Measurements from ENCODE around the gene SH2D3C. TPM values are rescaled to one million over a fixed set of nuclear protein-coding genes. Genes with fewer than 3 reads are reported as not detected.

The SH2D3C gene
- total RNA-seq, 2 experiments from 2014 or later: 10.9 to 11.8 TPM

DNA sequence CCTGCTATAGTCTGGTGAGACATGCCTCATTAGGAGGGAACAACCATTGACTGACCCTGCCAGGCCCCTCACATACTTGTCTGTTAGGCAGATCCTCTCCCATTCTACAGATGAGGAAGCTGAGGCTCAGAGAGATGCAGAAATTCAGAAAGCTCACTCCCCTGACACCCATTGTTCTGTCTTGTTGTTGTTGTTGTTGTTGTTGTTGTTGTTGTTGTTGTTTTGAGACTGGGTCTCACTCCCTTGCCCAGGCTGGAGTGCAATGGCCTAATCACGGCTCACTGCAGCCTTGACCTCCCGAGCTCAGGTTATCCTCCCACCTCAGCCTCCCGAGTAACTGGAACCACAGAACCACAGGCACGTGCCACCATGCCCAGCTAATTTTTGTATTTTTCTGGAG lies 84.8 kb downstream of the SH2D3C start:
- no peaks in the 10 kb centered on the region for H3K27me3 Mint-ChIP-seq
- no peak for DNase-seq
- no peaks in the 10 kb centered on the region for H3K9me3 ChIP-seq (ENCODE audit: control insufficient read depth in 1 of 2, insufficient read depth in 1 of 2, low read length in 2 of 2)
- H3K27ac ChIP-seq (ENCODE audit: low read depth in 1 of 2, low read length in 2 of 2): no peak overlapping the region
- peaks cover 5% of the 10 kb centered on the region for H3K4me1 Mint-ChIP-seq (ENCODE audit: low read depth)
- no peak overlapping the region for H3K4me3 ChIP-seq (ENCODE audit: low read length)
- no peak overlapping the region for H3K27ac Mint-ChIP-seq
- ChIA-PET CTCF (no interaction called here), POLR2A (no interaction called here)
- intact Hi-C loops (cut with DNase I, micrococcal nuclease): no loop called here
- TF ChIP-seq, protein P1, sequence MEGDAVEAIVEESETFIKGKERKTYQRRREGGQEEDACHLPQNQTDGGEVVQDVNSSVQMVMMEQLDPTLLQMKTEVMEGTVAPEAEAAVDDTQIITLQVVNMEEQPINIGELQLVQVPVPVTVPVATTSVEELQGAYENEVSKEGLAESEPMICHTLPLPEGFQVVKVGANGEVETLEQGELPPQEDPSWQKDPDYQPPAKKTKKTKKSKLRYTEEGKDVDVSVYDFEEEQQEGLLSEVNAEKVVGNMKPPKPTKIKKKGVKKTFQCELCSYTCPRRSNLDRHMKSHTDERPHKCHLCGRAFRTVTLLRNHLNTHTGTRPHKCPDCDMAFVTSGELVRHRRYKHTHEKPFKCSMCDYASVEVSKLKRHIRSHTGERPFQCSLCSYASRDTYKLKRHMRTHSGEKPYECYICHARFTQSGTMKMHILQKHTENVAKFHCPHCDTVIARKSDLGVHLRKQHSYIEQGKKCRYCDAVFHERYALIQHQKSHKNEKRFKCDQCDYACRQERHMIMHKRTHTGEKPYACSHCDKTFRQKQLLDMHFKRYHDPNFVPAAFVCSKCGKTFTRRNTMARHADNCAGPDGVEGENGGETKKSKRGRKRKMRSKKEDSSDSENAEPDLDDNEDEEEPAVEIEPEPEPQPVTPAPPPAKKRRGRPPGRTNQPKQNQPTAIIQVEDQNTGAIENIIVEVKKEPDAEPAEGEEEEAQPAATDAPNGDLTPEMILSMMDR (IDR thresholded peaks at IDR 0.05): no peak
- no peaks in the 10 kb centered on the region for H3K9me3 Mint-ChIP-seq
- H3K36me3 ChIP-seq (ENCODE audit: insufficient read depth, low read length): no peaks in the 10 kb centered on the region
- no peaks in the 10 kb centered on the region for H3K27me3 ChIP-seq (ENCODE audit: control insufficient read depth in 1 of 2, insufficient read depth in 2 of 2, low read length in 2 of 2)
- H3K4me1 ChIP-seq (ENCODE audit: insufficient read depth, low read length): peaks cover 1% of the 10 kb centered on the region
- H3K4me3 Mint-ChIP-seq: no peak overlapping the region
- H3K36me3 Mint-ChIP-seq (ENCODE audit: low read depth): no peaks in the 10 kb centered on the region
- ATAC-seq (ENCODE audit: poor library complexity): no peak

DNA sequence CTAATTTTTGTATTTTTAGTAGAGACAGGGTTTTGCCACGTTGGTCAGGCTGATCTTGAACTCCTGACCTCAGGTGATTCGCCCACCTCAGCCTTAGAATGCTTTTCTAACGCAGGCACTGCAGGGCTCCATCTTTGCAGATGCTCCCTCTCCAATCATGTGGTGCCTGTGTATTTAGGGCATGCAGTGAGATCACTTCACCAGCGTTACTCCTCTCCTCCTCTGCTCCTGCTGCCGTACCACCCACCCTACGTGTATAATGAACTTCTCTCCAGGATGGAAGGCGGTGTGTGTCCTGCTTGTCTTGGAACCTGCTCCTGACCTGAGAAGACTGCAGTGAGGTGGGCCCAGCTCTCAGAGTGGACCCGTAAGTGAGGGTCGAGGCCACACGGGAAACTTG lies 85.3 kb downstream of the SH2D3C start:
- no peak for DNase-seq

DNA sequence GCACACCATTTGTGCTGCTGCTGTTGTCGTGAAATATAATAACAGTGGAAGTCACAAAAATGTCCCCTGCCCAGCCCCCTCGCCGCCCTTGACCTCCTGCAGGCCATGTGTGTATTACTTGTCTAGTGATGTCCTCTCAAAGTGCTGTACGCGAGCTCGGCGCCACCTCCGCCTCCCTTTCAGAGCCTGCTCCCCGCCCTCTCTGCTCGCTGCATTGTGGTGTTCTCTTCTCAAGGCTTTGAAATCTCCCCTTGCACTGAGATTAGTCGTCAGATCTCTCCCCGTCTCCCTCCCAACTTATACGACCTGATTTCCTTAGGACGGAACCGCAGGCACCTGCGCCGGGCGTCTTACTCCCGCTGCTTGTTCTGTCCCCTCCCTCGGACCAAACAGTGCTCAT lies 86.4 kb downstream of the SH2D3C start:
- Mint-ChIP-seq H3K9me3 (no peaks in the 10 kb centered on the region), H3K36me3 (ENCODE audit: low read depth) (no peaks in the 10 kb centered on the region), H3K27ac (no peak overlapping the region), H3K4me3 (no peak overlapping the region), H3K27me3 (no peaks in the 10 kb centered on the region), H3K4me1 (ENCODE audit: low read depth) (no peaks in the 10 kb centered on the region)
- no peaks in the 10 kb centered on the region for H3K27me3 ChIP-seq (ENCODE audit: control insufficient read depth in 1 of 2, insufficient read depth in 2 of 2, low read length in 2 of 2)
- intact Hi-C loops (cut with DNase I, micrococcal nuclease): no loop called here
- H3K27ac ChIP-seq (ENCODE audit: low read depth in 1 of 2, low read length in 2 of 2): no peak overlapping the region
- H3K36me3 ChIP-seq (ENCODE audit: insufficient read depth, low read length): no peaks in the 10 kb centered on the region
- CTCF ChIA-PET: interaction anchor here (1.5 kb wide), 1 partner anchor 43 kb away, joined by 4 read pairs; the partner anchor contains the start of gene TOR2A
- ATAC-seq (ENCODE audit: poor library complexity) (no peak), DNase-seq (no peak)
- TF ChIP-seq, protein P1 (IDR thresholded peaks at IDR 0.05): no peak
- H3K9me3 ChIP-seq (ENCODE audit: control insufficient read depth in 1 of 2, insufficient read depth in 1 of 2, low read length in 2 of 2): no peaks in the 10 kb centered on the region
- H3K4me3 ChIP-seq (ENCODE audit: low read length): no peak overlapping the region
- H3K4me1 ChIP-seq (ENCODE audit: insufficient read depth, low read length): no peaks in the 10 kb centered on the region
- POLR2A ChIA-PET: no interaction called here

More for the DNA sequence above, 85.3 kb downstream of the SH2D3C start:
- TF ChIP-seq, protein P1 (IDR thresholded peaks at IDR 0.05): no peak
- Mint-ChIP-seq H3K27me3 (no peaks in the 10 kb centered on the region), H3K4me1 (ENCODE audit: low read depth) (peaks cover 2% of the 10 kb centered on the region), H3K9me3 (no peaks in the 10 kb centered on the region), H3K4me3 (no peak overlapping the region), H3K27ac (no peak overlapping the region), H3K36me3 (ENCODE audit: low read depth) (no peaks in the 10 kb centered on the region)
- ChIA-PET CTCF (no interaction called here), POLR2A (no interaction called here)
- intact Hi-C loops (cut with DNase I, micrococcal nuclease): no loop called here
- H3K36me3 ChIP-seq (ENCODE audit: insufficient read depth, low read length): no peaks in the 10 kb centered on the region
- no peak for ATAC-seq (ENCODE audit: poor library complexity)
- H3K27me3 ChIP-seq (ENCODE audit: control insufficient read depth in 1 of 2, insufficient read depth in 2 of 2, low read length in 2 of 2): no peaks in the 10 kb centered on the region
- H3K9me3 ChIP-seq (ENCODE audit: control insufficient read depth in 1 of 2, insufficient read depth in 1 of 2, low read length in 2 of 2): no peaks in the 10 kb centered on the region
- H3K27ac ChIP-seq (ENCODE audit: low read depth in 1 of 2, low read length in 2 of 2): no peak overlapping the region
- H3K4me3 ChIP-seq (ENCODE audit: low read length): no peak overlapping the region
- no peaks in the 10 kb centered on the region for H3K4me1 ChIP-seq (ENCODE audit: insufficient read depth, low read length)

Measured in CD4-positive, alpha-beta T cell (primary cell).